IMR-90 (cell line): ENCODE data around the gene RUNX1. TPM values are rescaled to one million over a fixed set of nuclear protein-coding genes. Genes with fewer than 3 reads are reported as not detected.
A peak's percentile ranks its signal among the peaks of the same experiment; 100 is the strongest.

Experiments used
- ATAC-seq: fragments of 200-7000 bp; cut with Tn5 transposase; 2 replicates; pipeline ENCODE4 v1.9.1; 2020; ENCODE audit warnings: low read depth, mild to moderate bottlenecking, moderate library complexity
- BruUV-seq: library from RNA; stranded (reverse); fragments of 400-500 nt; replicated peaks from 2 replicates; lab custom pipeline; 2021; lab: Mats Ljungman, UMichigan
- CTCF ChIA-PET: fragments of 300-600 bp; formaldehyde crosslinking; extraction: SDS; loops from one replicate; lab custom pipeline; 2021; ENCODE audit warnings: antibody characterized with exemption; lab: Yijun Ruan, JAX
- POLR2A ChIA-PET: fragments of 300-600 bp; sonication (Branson Sonifier 250); formaldehyde crosslinking; loops from one replicate; lab custom pipeline; 2022; ENCODE audit warnings: antibody characterized with exemption; ENCODE audit not compliant: unreplicated experiment; lab: Charles Lee
- DNase-seq: peaks from one replicate; pipeline ENCODE4 v3.0.0; 2013
- H2AFZ ChIP-seq: replicated peaks from 2 replicates; pipeline ENCODE3; 2013; ENCODE audit warnings: low read length, mild to moderate bottlenecking; ENCODE audit not compliant: poor library complexity
- H2AK5ac ChIP-seq: 2 replicates; pipeline ENCODE4 v1.6.1; 2013; ENCODE audit warnings: low read depth, low read length, inconsistent platforms
- H2AK9ac ChIP-seq: replicated peaks from 2 replicates; pipeline ENCODE3; 2013; ENCODE audit warnings: mild to moderate bottlenecking, low read depth, low read length, moderate library complexity; ENCODE audit not compliant: poor library complexity
- H2BK120ac ChIP-seq: 2 replicates; pipeline ENCODE4 v1.6.1; 2013; ENCODE audit warnings: low read depth, low read length, inconsistent platforms
- H2BK15ac ChIP-seq: 3 replicates; pipeline ENCODE4 v1.6.1; 2013; ENCODE audit warnings: low read depth, low read length, inconsistent platforms
- H2BK20ac ChIP-seq: 2 replicates; pipeline ENCODE4 v1.6.1; 2013; ENCODE audit warnings: low read depth, mild to moderate bottlenecking, inconsistent platforms, low read length, moderate library complexity
- H2BK5ac ChIP-seq: 2 replicates; pipeline ENCODE4 v1.6.1; 2013; ENCODE audit warnings: mild to moderate bottlenecking, low read depth, low read length, inconsistent platforms; ENCODE audit not compliant: poor library complexity, severe bottlenecking
- H3K14ac ChIP-seq: replicated peaks from 2 replicates; pipeline ENCODE4 v1.6.1; 2013; ENCODE audit warnings: low read depth, low read length, inconsistent platforms
- H3K18ac ChIP-seq: 2 replicates; pipeline ENCODE4 v1.6.1; 2013; ENCODE audit warnings: low read depth, low read length, control low read depth
- H3K23ac ChIP-seq: 2 replicates; pipeline ENCODE4 v1.6.1; 2013; ENCODE audit warnings: low read depth, low read length, inconsistent platforms
- H3K27ac ChIP-seq: 2 replicates; pipeline ENCODE4 v1.5.1; 2013; ENCODE audit warnings: mild to moderate bottlenecking, control low read depth, low read length; ENCODE audit not compliant: insufficient read depth
- H3K27me3 ChIP-seq: 2 replicates; pipeline ENCODE4 v1.6.1; 2013; ENCODE audit warnings: low read length; ENCODE audit not compliant: control insufficient read depth, insufficient read depth
- H3K36me3 ChIP-seq: 2 replicates; pipeline ENCODE4 v1.6.1; 2013; ENCODE audit warnings: low read length, mixed read lengths; ENCODE audit not compliant: control insufficient read depth, insufficient read depth
- H3K4ac ChIP-seq: 2 replicates; pipeline ENCODE4 v1.6.1; 2013; ENCODE audit warnings: low read depth, low read length, inconsistent platforms
- H3K4me1 ChIP-seq: 2 replicates; pipeline ENCODE4 v1.6.1; 2013; ENCODE audit warnings: low read length, mixed read lengths; ENCODE audit not compliant: control insufficient read depth, insufficient read depth
- H3K4me2 ChIP-seq: 2 replicates; pipeline ENCODE4 v1.6.1; 2013; ENCODE audit warnings: low read depth, mild to moderate bottlenecking, control low read depth, low read length, moderate library complexity
- H3K4me3 ChIP-seq: 2 replicates; pipeline ENCODE4 v1.5.1; 2013; ENCODE audit warnings: low read depth, mild to moderate bottlenecking, control low read depth, low read length, moderate library complexity; ENCODE audit not compliant: insufficient read depth
- H3K56ac ChIP-seq: 2 replicates; pipeline ENCODE4 v1.6.1; 2013; ENCODE audit warnings: low read length, inconsistent platforms; ENCODE audit not compliant: insufficient read depth; ENCODE audit errors: extremely low read depth
- H3K79me1 ChIP-seq, 2 experiments: 2 replicates each; pipeline ENCODE4 v1.6.1; 2013; ENCODE audit warnings: low read length in 2 of 2, inconsistent platforms in 1 of 2, low read depth in 1 of 2
- H3K9ac ChIP-seq: 2 replicates; pipeline ENCODE4 v1.6.1; 2013; ENCODE audit warnings: low read depth, low read length, control low read depth
- H3K9me1 ChIP-seq: 2 replicates; pipeline ENCODE4 v1.6.1; 2013; ENCODE audit warnings: low read length, inconsistent platforms; ENCODE audit not compliant: insufficient read depth
- H3K9me3 ChIP-seq: 2 replicates; pipeline ENCODE4 v1.6.1; 2013; ENCODE audit warnings: low read length; ENCODE audit not compliant: control insufficient read depth, insufficient read depth
- H4K20me1 ChIP-seq: 2 replicates; pipeline ENCODE4 v1.6.1; 2013; ENCODE audit warnings: low read length, inconsistent platforms; ENCODE audit not compliant: insufficient read depth
- H4K5ac ChIP-seq: 2 replicates; pipeline ENCODE4 v1.6.1; 2013; ENCODE audit warnings: mild to moderate bottlenecking, low read depth, low read length, control low read depth
- H4K8ac ChIP-seq, 2 experiments: 2 replicates each; pipeline ENCODE4 v1.6.1; 2013; ENCODE audit warnings: low read depth in 2 of 2, low read length in 2 of 2, control low read depth in 1 of 2, inconsistent platforms in 1 of 2
- H4K91ac ChIP-seq: 2 replicates; pipeline ENCODE4 v1.6.1; 2013; ENCODE audit warnings: low read depth, low read length, inconsistent platforms; ENCODE audit not compliant: insufficient read depth
- CEBPB ChIP-seq: IDR thresholded peaks from 2 replicates; pipeline ENCODE4 v1.6.1; 2012; ENCODE audit warnings: low read depth, low read length, improper control_type of control experiment
- CTCF ChIP-seq: conservative IDR thresholded peaks from 2 replicates; pipeline ENCODE4 v1.5.1; 2012; ENCODE audit warnings: mild to moderate bottlenecking, low read depth, low read length, improper control_type of control experiment
- MAFK ChIP-seq: IDR thresholded peaks from 2 replicates; pipeline ENCODE4 v1.6.1; 2012; ENCODE audit warnings: low read depth, low read length, improper control_type of control experiment
- RCOR1 ChIP-seq: IDR thresholded peaks from 2 replicates; pipeline ENCODE4 v1.6.1; 2012; ENCODE audit warnings: mild to moderate bottlenecking, low read length, improper control_type of control experiment; ENCODE audit not compliant: insufficient replicate concordance
- WGBS, 2 experiments: methylation state at CpG; one replicate each; pipeline versions ENCODE4 v1.1.5 to v1.1.7; 2013; ENCODE audit warnings: missing lambda C conversion rate in 2 of 2; ENCODE audit not compliant: insufficient read length in 1 of 2; ENCODE audit errors: extremely low coverage in 2 of 2; 5-methylcytosine and 5-hydroxymethylcytosine counted together
- dilution Hi-C: fragments of 300-500 bp; cut with HindIII; formaldehyde crosslinking; loops from one replicate; pipeline ENCODE4 v1.14.3; 2018; ENCODE audit warnings: low sequenced_read_pairs; ENCODE audit not compliant: unreplicated experiment
- in situ Hi-C: fragments of 300-500 bp; cut with MboI; formaldehyde crosslinking; loops from 3 replicates; pipeline ENCODE4 v1.14.3; 2019; ENCODE audit warnings: low sequenced_read_pairs, inconsistent platforms, mixed read lengths
- intact Hi-C: fragments of 100-400 bp; cut with micrococcal nuclease; formaldehyde crosslinking; loops from 2 replicates; pipeline ENCODE4 v1.10.0; 2022
- polyA plus RNA-seq, 3 experiments: library from polyadenylated mRNA; depleted of rRNA; stranded (reverse); fragments of >200 nt; gene quantifications; 2 replicates each; pipeline ENCODE4 v1.2.3, GENCODE V29; 2012; ENCODE audit warnings: low replicate concordance in 1 of 3
- total RNA-seq: library from RNA; depleted of rRNA; stranded (reverse); fragments of >200 nt; gene quantifications from 2 replicates; pipeline ENCODE4 v1.2.3, GENCODE V29; 2012

RUNX1 gene
- total and polyA plus RNA-seq, 2 of the 4 experiments (the other 2 are of a cell fraction): 34.5 to 56.5 TPM

- Histone ChIP-seq H2AK5ac (peak overlapping the region; percentile 76), H4K8ac (peak overlapping the region; percentile 82 to 88), H3K9me1 (peaks cover 16% of the 10 kb centered on the region), H2AFZ (peak overlapping the region; percentile 77), H3K79me1 (peaks cover 0 to 48% of the 10 kb centered on the region in 2 experiments; a peak in 2 of 4 replicates), H3K27ac (peak overlapping the region; percentile 96), H2BK20ac (peak overlapping the region; percentile 84), H3K4ac (peak overlapping the region; percentile 93), H3K9me3 (no peaks in the 10 kb centered on the region), H2AK9ac (peak overlapping the region; percentile 15), H3K18ac (peak overlapping the region; percentile 97), H3K14ac (peak overlapping the region; percentile 82), H3K4me3 (peak overlapping the region; percentile 13; the same call in 1 of the 2 replicates), H2BK5ac (peak overlapping the region; percentile 93), H2BK15ac (peak overlapping the region; percentile 87), H3K56ac (peak overlapping the region; percentile 71), H3K27me3 (no peaks in the 10 kb centered on the region), H3K23ac (peak overlapping the region; percentile 84), H4K5ac (peak overlapping the region; percentile 97), H2BK120ac (peak overlapping the region; percentile 95), H4K20me1 (no peaks in the 10 kb centered on the region), H3K9ac (peak overlapping the region; percentile 63), H4K91ac (peak overlapping the region; percentile 95), H3K4me1 (peaks cover 25% of the 10 kb centered on the region), H3K36me3 (no peaks in the 10 kb centered on the region), H3K4me2 (peak overlapping the region; percentile 71)
- no TSS peak for BruUV-seq
- in situ Hi-C loops: loop anchor here (10.0 kb wide), 1 partner anchor 132 kb away; no protein-coding TSS in a partner anchor
- dilution Hi-C loops: no loop called here
- TF ChIP-seq RCOR1 (no peak), MAFK (no peak), CTCF (no peak), CEBPB (peak; percentile 83)
- DNase-seq: no peak
- peak; percentile 50 for ATAC-seq
- 76% methylated on average over 5 of the region's 8 CpGs; no CpG with 5 or more reads in 1 of the 2 experiments for whole genome bisulfite sequencing, 2 experiments
- intact Hi-C loops: loop anchor here (1.0 to 10.0 kb wide), 6 partner anchors 156 to 568 kb away; no protein-coding TSS in a partner anchor
- POLR2A ChIA-PET: interaction anchor here (0.8 to 1.4 kb wide), 2 partner anchors 156 to 161 kb away, joined by 3 read pairs; no protein-coding TSS in a partner anchor
- CTCF ChIA-PET: interaction anchor here (0.5 to 1.4 kb wide), 7 partner anchors 25 to 353 kb away, joined by 3 to 5 read pairs (median 4); no protein-coding TSS in a partner anchor
Observed at GRCh38 chr21:35046880-35047229, 2.2 kb downstream of the RUNX1 start.
